Measurements from ENCODE around the gene PCBP4.
"Not testable (repeated sequence)": the region's sequence is repeated elsewhere in the genome, so short reads cannot be mapped to it uniquely, and the experiment has no call there.

Gene PCBP4

DNA sequence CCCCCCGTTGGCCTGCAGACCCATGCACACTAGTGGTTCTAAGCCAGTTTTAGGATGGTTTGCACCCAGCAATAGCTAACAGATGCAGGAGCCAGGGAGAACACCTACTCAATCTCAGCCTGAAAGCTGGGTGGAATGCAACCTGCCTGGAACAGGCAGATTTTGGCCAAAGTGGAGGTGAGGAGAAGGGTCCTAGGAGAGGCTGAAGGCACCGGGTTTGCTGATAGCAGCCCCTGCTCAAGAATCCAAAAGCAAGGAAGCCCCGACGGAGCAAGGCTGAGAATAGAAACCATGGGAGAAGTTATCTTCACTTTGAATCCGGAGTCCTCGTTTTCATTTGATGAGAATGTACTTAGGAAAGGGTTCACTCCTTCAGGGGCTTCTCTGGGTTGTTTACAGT is 35.5 kb downstream of the PCBP4 start:
- Histone ChIP-seq H3K36me3 (peaks cover 48 to 71% (median 56%) of the 10 kb centered on the region in 11 experiments), H3K9ac (no peak overlapping the region), H4K20me1 (peaks cover 0 to 77% (median 31%) of the 10 kb centered on the region in 11 experiments; a peak in 14 of 22 replicates), H3K27ac (no peak overlapping the region), H3K4me1 (peaks cover 0 to 9% (median 3%) of the 10 kb centered on the region in 10 experiments; a peak in 6 of 20 replicates), H3K4me2 (no peak overlapping the region), H3K27me3 (no peaks in the 10 kb centered on the region), H3K4me3 (no peak overlapping the region), H3K9me3 (replicated peaks in 1 of 11) (no peaks in the 10 kb centered on the region)
- TF ChIP-seq Cebpa-rat (IDR thresholded peaks at IDR 0.05), result no peak

DNA sequence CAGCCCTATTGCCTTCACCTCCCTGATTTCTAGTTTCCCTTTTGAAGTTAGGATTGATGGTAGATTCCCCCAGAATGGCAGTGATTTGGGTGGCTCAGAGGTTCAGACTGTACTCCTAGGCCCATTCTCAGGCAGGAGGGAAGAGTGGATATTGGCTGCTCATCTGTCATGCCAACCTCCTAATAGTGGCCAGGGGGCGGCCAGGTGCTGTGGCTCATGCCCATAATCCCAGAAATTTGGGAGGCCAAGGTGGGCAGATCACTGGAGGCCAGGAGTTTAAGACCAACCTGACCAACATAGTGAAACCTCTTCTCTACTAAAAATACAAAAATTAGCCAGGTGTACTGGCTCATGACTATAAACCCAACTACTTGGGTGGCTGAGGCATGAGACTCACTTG is 36.8 kb downstream of the PCBP4 start:
- H3K27ac ChIP-seq, result no peak overlapping the region
- peaks cover 0 to 9% (median 3%) of the 10 kb centered on the region in 10 experiments; a peak in 6 of 20 replicates for H3K4me1 ChIP-seq
- H3K9me3 ChIP-seq (replicated peaks in 1 of 11), result no peaks in the 10 kb centered on the region
- no peak overlapping the region for H3K9ac ChIP-seq
- H4K20me1 ChIP-seq, result peaks cover 0 to 64% (median 26%) of the 10 kb centered on the region in 11 experiments; a peak in 13 of 22 replicates
- H3K4me2 ChIP-seq, result no peak overlapping the region
- no peak for TF ChIP-seq Cebpa-rat (IDR thresholded peaks at IDR 0.05)
- H3K36me3 ChIP-seq, result peaks cover 35 to 58% (median 43%) of the 10 kb centered on the region in 11 experiments
- no peaks in the 10 kb centered on the region for H3K27me3 ChIP-seq
- H3K4me3 ChIP-seq, result no peak overlapping the region

DNA sequence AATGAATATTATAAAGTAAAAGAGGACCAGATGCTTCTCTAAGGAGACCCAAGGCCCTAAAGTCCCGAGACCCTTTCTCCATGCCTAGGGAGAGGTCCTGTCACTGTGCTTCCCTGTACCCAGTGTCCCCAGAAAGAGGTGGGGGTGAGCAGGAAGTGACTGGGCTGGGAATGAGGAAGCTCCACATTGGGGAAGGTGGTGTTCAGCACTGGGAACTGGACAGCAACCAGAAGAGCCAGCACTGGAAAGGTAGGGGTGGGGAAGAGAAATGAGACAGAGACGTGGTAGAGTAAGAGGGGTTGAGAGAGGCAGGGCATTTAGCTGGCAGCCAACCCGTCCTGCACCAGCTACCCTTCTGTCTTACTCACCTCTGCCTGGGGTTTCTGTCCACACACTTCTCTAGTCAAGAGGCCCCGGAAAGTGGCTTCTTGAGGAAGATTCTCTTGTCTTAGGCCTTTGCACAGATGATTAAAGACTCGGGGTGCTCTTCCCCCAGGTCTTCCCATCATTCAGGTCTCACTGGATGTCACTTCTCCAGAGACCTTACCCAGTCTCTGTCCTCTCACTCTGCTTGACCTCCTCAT is 37.7 kb downstream of the PCBP4 start:
- no peaks in the 10 kb centered on the region for H3K27me3 ChIP-seq
- peaks cover 0 to 9% (median 3%) of the 10 kb centered on the region in 10 experiments; a peak in 6 of 20 replicates for H3K4me1 ChIP-seq
- H3K36me3 ChIP-seq, result peaks cover 26 to 49% (median 33%) of the 10 kb centered on the region in 11 experiments
- peaks cover 0 to 55% (median 19%) of the 10 kb centered on the region in 11 experiments; a peak in 11 of 22 replicates for H4K20me1 ChIP-seq
- no peak overlapping the region for H3K27ac ChIP-seq
- no peak overlapping the region for H3K4me3 ChIP-seq
- no peak for TF ChIP-seq Cebpa-rat (IDR thresholded peaks at IDR 0.05)
- H3K4me2 ChIP-seq, result peak overlapping the region in 1 of 11 experiments; percentile 6; a peak in 1 of 22 replicates
- H3K9ac ChIP-seq, result no peak overlapping the region
- H3K9me3 ChIP-seq (replicated peaks in 1 of 11), result no peaks in the 10 kb centered on the region

DNA sequence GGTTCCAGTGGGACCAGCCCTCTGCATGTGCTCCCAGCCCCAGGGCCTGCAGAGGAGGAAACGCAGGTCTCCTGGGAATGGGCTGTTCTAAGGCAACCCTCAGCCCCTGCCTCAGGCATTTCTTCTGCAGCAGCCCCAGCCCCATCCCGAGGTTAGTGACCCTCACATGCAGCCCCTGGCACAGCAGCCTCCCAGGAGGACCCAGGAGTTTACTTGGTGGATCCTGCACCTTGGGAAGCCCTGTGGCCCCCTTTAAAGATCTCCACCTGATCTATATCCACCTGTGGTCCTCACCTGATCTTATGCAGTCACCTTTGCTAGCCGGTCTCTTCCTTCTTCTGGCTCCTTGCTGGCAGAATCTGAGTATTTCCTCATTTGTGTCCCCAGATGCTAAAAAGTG is 38.3 kb downstream of the PCBP4 start:
- Histone ChIP-seq H4K20me1 (peaks cover 0 to 50% (median 14%) of the 10 kb centered on the region in 11 experiments; a peak in 10 of 22 replicates), H3K4me2 (peak overlapping the region in 1 of 11 experiments; percentile 6; a peak in 1 of 22 replicates), H3K36me3 (peaks cover 20 to 43% (median 28%) of the 10 kb centered on the region in 11 experiments)
- H3K27me3 ChIP-seq; H3K4me3 ChIP-seq; H3K9ac ChIP-seq; H3K27ac ChIP-seq; H3K4me1 ChIP-seq; H3K9me3 ChIP-seq (replicated peaks in 1 of 11): not testable (repeated sequence)

DNA sequence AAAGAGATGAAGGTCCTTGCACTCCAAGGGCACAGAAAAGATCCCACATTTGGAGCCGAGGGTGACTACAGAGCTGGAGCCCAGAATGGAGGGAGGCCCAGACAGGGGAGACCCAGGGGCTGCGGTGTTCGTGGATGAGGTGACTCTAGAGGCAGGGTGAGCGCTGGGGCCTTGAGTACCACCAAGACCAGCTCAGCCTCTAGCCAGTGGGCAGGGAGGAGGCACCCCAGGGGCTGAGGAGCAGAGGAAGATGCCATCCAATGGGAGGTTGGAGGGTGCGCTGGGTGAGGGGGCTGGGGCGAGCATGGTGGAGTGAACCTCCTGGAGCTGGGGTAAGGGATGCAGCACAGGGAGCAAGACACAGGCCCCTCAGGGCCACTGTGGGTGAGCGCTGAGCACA is 38.8 kb downstream of the PCBP4 start:
- Histone ChIP-seq H3K4me3 (no peak overlapping the region), H3K36me3 (peaks cover 15 to 38% (median 23%) of the 10 kb centered on the region in 11 experiments), H3K27ac (no peak overlapping the region), H3K27me3 (no peaks in the 10 kb centered on the region), H3K9me3 (replicated peaks in 1 of 11) (no peaks in the 10 kb centered on the region), H3K9ac (no peak overlapping the region), H3K4me2 (no peak overlapping the region; a peak in 1 of 22 replicates), H4K20me1 (peaks cover 0 to 44% (median 8%) of the 10 kb centered on the region in 11 experiments; a peak in 9 of 22 replicates), H3K4me1 (peaks cover 0 to 9% (median 3%) of the 10 kb centered on the region in 10 experiments; a peak in 6 of 20 replicates)
- TF ChIP-seq Cebpa-rat (IDR thresholded peaks at IDR 0.05), result no peak

DNA sequence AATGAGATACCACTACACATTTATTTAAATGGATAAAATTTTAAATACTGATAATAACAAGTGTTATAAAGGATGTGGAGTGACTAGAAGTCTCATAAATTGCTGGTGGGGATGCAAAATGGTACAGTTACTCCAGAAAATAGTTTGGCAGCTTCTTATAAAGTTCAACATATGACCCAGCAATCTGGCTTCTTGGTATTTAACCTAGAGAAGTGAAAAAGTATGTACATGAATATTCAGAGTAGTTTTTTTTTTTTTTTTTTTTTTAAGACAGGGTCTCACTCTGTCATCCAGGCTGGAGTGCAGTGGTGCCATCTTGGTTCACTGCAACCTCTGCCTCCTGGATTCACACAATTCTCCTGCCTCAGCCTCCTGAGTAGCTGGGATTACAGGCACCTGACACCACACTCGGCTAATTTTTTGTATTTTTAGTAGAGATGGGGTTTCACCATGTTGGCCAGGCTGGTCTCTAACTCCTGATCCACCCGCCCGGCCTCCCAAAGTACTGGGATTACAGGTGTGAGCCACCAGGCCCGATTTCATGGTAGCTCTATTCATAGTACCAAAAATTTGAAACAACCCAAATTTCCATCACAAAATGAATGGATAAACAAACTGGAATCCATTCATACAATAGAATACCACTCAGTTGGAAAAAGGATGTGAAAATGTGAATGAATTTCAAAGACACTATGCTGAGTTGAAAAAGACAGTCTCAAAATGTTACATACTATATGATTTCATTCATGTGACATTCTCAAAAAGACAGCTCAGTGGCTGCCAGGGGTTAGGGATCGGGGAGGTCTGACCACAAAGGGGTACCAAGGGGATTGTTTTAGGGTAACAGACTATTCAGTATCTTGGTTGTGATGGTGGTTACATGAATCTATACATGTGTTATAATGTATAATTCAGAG is 39.9 kb downstream of the PCBP4 start:
- Histone ChIP-seq H3K27me3 (no peaks in the 10 kb centered on the region), H3K27ac (no peak overlapping the region), H3K4me3 (no peak overlapping the region), H3K36me3 (peaks cover 5 to 27% (median 13%) of the 10 kb centered on the region in 11 experiments; a peak in 16 of 22 replicates), H3K9ac (no peak overlapping the region), H4K20me1 (peaks cover 0 to 33% (median 0%) of the 10 kb centered on the region in 11 experiments; a peak in 4 of 22 replicates), H3K4me2 (no peak overlapping the region), H3K9me3 (replicated peaks in 1 of 11) (no peaks in the 10 kb centered on the region), H3K4me1 (peaks cover 0 to 9% (median 3%) of the 10 kb centered on the region in 10 experiments; a peak in 6 of 20 replicates)
- no peak for TF ChIP-seq Cebpa-rat (IDR thresholded peaks at IDR 0.05)

DNA sequence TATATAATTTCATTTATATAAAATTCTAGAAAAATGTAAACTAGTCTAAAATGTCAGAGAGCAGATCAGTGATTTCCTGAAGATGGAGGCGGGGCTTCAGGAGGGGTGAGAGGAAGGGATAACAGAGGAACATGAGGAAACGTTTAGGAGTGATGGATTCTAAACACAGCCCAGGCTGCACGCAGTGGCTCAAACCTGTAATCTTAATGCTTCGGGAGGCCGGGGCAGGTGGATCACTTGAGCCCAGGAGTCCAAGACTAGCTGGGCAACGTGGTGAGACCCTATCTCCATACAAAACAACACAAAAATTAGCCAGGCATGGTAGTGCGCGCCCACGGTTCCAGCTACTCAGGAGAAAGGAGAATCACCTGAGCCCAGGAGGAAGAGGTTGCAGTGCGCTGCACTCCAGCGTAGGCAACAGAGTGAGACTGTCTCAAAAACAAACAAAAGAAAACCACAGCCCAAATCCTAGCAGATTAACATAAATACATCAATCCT is 46.1 kb downstream of the PCBP4 start:
- peaks cover 0 to 8% (median 3%) of the 10 kb centered on the region in 10 experiments; a peak in 6 of 20 replicates for H3K4me1 ChIP-seq
- no peak overlapping the region for H3K27ac ChIP-seq
- no peak overlapping the region for H3K4me3 ChIP-seq
- no peak for TF ChIP-seq Cebpa-rat (IDR thresholded peaks at IDR 0.05)
- H3K27me3 ChIP-seq, result no peaks in the 10 kb centered on the region
- H4K20me1 ChIP-seq, result no peaks in the 10 kb centered on the region
- no peak overlapping the region for H3K4me2 ChIP-seq
- H3K36me3 ChIP-seq, result no peaks in the 10 kb centered on the region
- H3K9ac ChIP-seq, result no peak overlapping the region
- no peaks in the 10 kb centered on the region for H3K9me3 ChIP-seq (replicated peaks in 1 of 11)

DNA sequence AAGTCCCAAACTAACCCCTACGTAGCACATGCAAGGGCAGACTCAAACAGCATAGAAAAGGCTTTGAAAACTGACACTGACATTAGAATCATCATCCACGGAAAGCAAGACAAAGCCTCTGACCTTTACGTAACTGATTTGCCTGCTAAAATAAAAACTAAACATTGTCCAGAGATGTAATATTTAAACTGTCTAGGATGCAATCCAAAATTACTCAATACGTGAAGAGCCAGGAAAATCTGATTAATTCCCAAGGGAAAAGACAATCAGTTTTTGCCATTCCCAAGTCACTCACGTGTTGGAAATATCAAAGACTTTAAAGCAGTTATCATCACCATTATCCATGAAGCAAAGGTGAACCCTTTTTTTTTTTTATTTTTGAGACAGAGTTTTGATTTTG is 50.8 kb downstream of the PCBP4 start:
- no peak overlapping the region for H3K27ac ChIP-seq
- no peak for TF ChIP-seq Cebpa-rat (IDR thresholded peaks at IDR 0.05)
- H3K36me3 ChIP-seq, result no peaks in the 10 kb centered on the region
- H3K4me1 ChIP-seq, result peaks cover 0 to 8% (median 6%) of the 10 kb centered on the region in 10 experiments; a peak in 9 of 20 replicates
- no peaks in the 10 kb centered on the region for H4K20me1 ChIP-seq
- no peaks in the 10 kb centered on the region for H3K27me3 ChIP-seq
- no peak overlapping the region for H3K4me2 ChIP-seq
- H3K9me3 ChIP-seq (replicated peaks in 1 of 11), result no peaks in the 10 kb centered on the region
- no peak overlapping the region for H3K4me3 ChIP-seq
- no peak overlapping the region for H3K9ac ChIP-seq

DNA sequence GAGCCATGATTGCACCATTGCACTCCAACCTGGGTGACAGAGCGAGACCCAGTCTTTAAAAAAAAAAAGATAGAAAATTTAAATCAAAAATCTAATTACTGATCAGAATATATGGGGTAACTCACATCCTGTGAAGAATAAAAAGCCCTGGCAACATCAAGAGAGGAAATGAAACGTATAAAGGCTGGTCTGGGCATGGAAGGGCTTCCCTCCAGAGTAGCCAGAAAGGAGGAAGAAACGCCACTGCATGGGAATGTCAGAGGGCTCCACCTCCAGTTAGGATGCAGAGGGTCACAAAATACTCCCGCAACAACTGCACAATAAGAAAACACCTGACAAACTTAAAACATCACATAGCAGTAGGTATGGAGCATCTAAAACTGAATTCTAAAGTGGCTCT is 59.2 kb downstream of the PCBP4 start:
- no peak overlapping the region for H3K27ac ChIP-seq
- H3K4me2 ChIP-seq, result no peak overlapping the region
- H3K9ac ChIP-seq, result no peak overlapping the region

More for the DNA sequence above, 59.2 kb downstream of the PCBP4 start:
- no peak for TF ChIP-seq Cebpa-rat (IDR thresholded peaks at IDR 0.05)
- Histone ChIP-seq H3K9me3 (replicated peaks in 1 of 11) (peaks cover 24 to 61% (median 52%) of the 10 kb centered on the region in 11 experiments), H3K4me1 (peaks cover 0 to 6% (median 0%) of the 10 kb centered on the region in 10 experiments; a peak in 3 of 20 replicates), H4K20me1 (no peaks in the 10 kb centered on the region), H3K36me3 (no peaks in the 10 kb centered on the region), H3K27me3 (no peaks in the 10 kb centered on the region), H3K4me3 (no peak overlapping the region)

All from BLaER1 treated with 17β-estradiol and CSF1 and Interleukin-3, amounts not matched to agents 10 nM and 100 nM (cell line).